Parathyroid adenoma (tissue), 2 donors: Measurements from ENCODE around the gene HEXA.
A peak's percentile ranks its signal among the peaks of the same experiment; 100 is the strongest.

Experiments
- H2AFZ ChIP-seq: fragments of 300-600 bp; sonication (generic); one replicate; pipeline ENCODE4 v1.7.0; 2017; ENCODE audit warnings: antibody characterized with exemption, mild to moderate bottlenecking
- H3K27ac ChIP-seq: fragments of 300-600 bp; sonication (generic); one replicate; pipeline ENCODE4 v1.7.0; 2017
- H3K27me3 ChIP-seq: fragments of 300-600 bp; sonication (generic); one replicate; pipeline ENCODE4 v1.7.0; 2017; ENCODE audit warnings: low read length; ENCODE audit not compliant: control insufficient read depth, insufficient read depth
- H3K36me3 ChIP-seq: fragments of 300-600 bp; sonication (generic); one replicate; pipeline ENCODE4 v1.7.0; 2017; ENCODE audit warnings: low read length; ENCODE audit not compliant: control insufficient read depth, insufficient read depth
- H3K4me1 ChIP-seq: fragments of 300-600 bp; sonication (generic); one replicate; pipeline ENCODE4 v1.7.0; 2017; ENCODE audit warnings: control low read depth
- H3K4me2 ChIP-seq: fragments of 300-600 bp; sonication (generic); one replicate; pipeline ENCODE4 v1.7.0; 2017; ENCODE audit warnings: low read length
- H3K4me3 ChIP-seq: fragments of 300-600 bp; sonication (generic); one replicate; pipeline ENCODE4 v1.7.0; 2017; ENCODE audit warnings: low read depth, low read length
- H3K79me2 ChIP-seq: fragments of 300-600 bp; sonication (generic); one replicate; pipeline ENCODE4 v1.7.0; 2017; ENCODE audit warnings: control low read depth
- H3K9ac ChIP-seq: fragments of 300-600 bp; sonication (generic); one replicate; pipeline ENCODE4 v1.7.0; 2017; ENCODE audit warnings: mild to moderate bottlenecking
- H3K9me3 ChIP-seq: fragments of 300-600 bp; sonication (generic); one replicate; pipeline ENCODE4 v1.7.0; 2017; ENCODE audit warnings: low read length; ENCODE audit not compliant: control insufficient read depth
- TF ChIP-seq, protein P1 (sequence below): fragments of 300-600 bp; sonication (generic); IDR thresholded peaks from one replicate; pipeline ENCODE4 v1.7.0; 2017; ENCODE audit warnings: antibody characterized with exemption, mild to moderate bottlenecking
- donor health status: primary hyperparathyroidism.

Gene HEXA

DNA sequence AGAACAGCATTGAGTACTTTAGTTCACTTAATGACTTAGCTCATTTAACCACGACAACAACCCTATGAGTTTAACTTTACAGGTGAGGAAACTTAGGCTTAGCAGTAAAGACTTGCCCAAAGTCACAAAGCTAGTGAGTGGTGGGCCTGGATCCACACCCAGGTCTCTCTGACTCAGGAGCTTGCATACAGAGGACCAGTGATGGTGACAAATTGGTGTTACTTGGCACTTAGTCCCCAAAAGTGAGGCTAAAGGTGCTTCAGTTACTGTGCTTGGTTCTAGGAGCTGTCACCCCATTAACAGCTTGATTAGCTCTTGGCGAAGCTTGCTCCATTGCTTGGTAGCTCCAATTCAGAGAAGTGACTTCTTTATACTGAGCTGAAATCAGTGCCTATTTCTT lies 61.9 kb downstream of the HEXA start:
- H3K4me3 ChIP-seq: no peak overlapping the region
- TF ChIP-seq, protein P1, sequence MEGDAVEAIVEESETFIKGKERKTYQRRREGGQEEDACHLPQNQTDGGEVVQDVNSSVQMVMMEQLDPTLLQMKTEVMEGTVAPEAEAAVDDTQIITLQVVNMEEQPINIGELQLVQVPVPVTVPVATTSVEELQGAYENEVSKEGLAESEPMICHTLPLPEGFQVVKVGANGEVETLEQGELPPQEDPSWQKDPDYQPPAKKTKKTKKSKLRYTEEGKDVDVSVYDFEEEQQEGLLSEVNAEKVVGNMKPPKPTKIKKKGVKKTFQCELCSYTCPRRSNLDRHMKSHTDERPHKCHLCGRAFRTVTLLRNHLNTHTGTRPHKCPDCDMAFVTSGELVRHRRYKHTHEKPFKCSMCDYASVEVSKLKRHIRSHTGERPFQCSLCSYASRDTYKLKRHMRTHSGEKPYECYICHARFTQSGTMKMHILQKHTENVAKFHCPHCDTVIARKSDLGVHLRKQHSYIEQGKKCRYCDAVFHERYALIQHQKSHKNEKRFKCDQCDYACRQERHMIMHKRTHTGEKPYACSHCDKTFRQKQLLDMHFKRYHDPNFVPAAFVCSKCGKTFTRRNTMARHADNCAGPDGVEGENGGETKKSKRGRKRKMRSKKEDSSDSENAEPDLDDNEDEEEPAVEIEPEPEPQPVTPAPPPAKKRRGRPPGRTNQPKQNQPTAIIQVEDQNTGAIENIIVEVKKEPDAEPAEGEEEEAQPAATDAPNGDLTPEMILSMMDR: no peak
- H3K9ac ChIP-seq: no peak overlapping the region
- no peaks in the 10 kb centered on the region for H3K36me3 ChIP-seq
- H3K4me2 ChIP-seq: no peak overlapping the region
- H3K79me2 ChIP-seq: no peaks in the 10 kb centered on the region
- H3K27me3 ChIP-seq: no peaks in the 10 kb centered on the region
- no peaks in the 10 kb centered on the region for H3K9me3 ChIP-seq
- H3K27ac ChIP-seq: no peak overlapping the region
- no peaks in the 10 kb centered on the region for H3K4me1 ChIP-seq
- H2AFZ ChIP-seq: no peak overlapping the region

DNA sequence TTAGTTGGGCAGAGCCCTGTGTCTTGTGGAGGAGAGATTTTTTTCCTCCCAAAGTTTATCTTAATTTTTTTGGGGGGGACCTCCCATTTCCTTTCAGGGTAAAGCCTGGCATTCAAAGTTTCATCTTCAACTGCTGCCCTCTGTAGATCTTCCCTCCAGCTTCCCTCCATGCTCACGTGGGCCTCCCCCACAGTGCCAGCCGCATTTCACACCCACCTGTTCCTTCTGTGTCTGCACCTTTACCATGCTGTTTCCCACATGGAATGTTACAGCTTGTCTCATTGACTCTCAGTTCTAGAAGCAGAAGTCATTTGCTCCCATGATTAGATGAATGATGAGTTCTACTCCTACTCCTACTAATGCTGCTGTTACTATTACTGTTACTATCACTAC lies 62.4 kb downstream of the HEXA start:
- no peaks in the 10 kb centered on the region for H3K4me1 ChIP-seq
- H3K36me3 ChIP-seq: no peaks in the 10 kb centered on the region
- no peak overlapping the region for H3K4me2 ChIP-seq
- H3K9me3 ChIP-seq: no peaks in the 10 kb centered on the region
- H3K27me3 ChIP-seq: no peaks in the 10 kb centered on the region
- H3K79me2 ChIP-seq: no peaks in the 10 kb centered on the region
- no peak overlapping the region for H3K27ac ChIP-seq
- no peak overlapping the region for H3K4me3 ChIP-seq
- no peak overlapping the region for H2AFZ ChIP-seq
- TF ChIP-seq, protein P1: no peak
- no peak overlapping the region for H3K9ac ChIP-seq

DNA sequence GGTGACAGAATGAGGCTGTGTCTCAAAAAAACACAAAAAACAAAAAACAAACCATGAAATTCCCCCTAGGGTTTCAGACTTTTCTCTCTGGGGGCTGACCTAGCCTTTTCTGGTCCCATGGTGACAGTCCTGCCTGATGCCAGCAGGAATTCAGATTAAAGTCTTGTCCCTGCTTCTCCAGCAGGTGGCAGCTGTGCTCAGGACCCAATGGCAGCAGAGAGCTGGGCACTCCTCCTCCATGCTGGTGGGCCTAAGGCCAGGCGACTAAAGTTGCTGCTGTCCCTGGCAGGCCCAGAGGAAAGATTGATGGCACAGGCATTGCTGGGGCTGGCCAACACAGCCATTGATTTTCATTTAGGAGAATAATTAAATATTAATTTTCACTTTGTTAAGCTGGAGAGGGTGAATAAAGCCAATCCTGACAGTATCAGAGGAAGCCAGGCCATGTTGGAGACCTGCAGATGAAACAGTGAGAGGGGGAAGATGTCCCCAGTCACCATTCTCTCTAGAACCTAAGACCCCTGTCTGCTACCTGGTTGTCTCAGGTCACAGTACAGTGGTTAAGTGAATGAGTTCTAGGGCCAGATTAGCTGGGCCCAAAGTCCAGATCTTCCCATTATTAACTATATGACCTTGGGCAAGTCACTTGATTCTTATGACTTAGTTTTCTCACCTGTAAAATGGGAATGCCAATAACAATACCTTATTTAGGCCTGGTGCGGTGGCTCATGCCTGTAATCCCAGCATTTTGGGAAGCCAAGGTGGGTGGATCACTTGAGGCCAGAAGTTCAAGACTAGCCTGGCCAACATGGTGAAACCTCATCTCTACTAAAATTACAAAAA lies 63.0 kb downstream of the HEXA start:
- Histone ChIP-seq H3K79me2 (no peaks in the 10 kb centered on the region), H3K4me2 (no peak overlapping the region), H3K4me1 (no peaks in the 10 kb centered on the region), H3K4me3 (no peak overlapping the region), H3K9me3 (no peaks in the 10 kb centered on the region), H3K27me3 (no peaks in the 10 kb centered on the region), H3K27ac (no peak overlapping the region), H3K9ac (no peak overlapping the region), H3K36me3 (no peaks in the 10 kb centered on the region), H2AFZ (no peak overlapping the region)
- TF ChIP-seq, protein P1: peak; percentile 63

DNA sequence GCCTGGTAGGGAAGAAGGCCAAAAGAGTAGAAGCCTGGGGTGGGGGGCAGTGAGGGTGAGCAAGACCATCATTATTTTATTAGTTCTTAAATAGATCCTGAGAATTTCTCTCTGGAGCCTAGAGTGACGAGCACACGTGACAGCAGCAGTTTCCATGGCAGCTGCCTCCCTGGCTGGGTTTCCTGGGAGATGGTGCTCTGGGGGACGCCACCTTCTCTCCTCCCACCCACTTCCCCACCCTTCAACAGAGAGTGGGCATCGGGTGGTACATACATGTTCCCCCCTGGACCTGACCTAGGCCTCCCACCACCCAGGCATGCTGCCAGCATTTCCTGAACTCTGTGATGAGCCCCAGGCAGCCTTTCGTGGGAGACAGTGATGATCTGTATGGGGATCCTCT lies 68.8 kb downstream of the HEXA start:
- H3K27me3 ChIP-seq: no peaks in the 10 kb centered on the region
- TF ChIP-seq, protein P1: no peak
- no peaks in the 10 kb centered on the region for H3K79me2 ChIP-seq
- no peak overlapping the region for H3K4me3 ChIP-seq
- H2AFZ ChIP-seq: no peak overlapping the region
- H3K27ac ChIP-seq: no peak overlapping the region
- H3K4me2 ChIP-seq: no peak overlapping the region
- H3K9ac ChIP-seq: no peak overlapping the region
- no peaks in the 10 kb centered on the region for H3K36me3 ChIP-seq
- no peaks in the 10 kb centered on the region for H3K4me1 ChIP-seq
- no peaks in the 10 kb centered on the region for H3K9me3 ChIP-seq
